SKM-1 (cell line): ENCODE data around the gene CHMP1A.
"Not testable (repeated sequence)": the region's sequence is repeated elsewhere in the genome, so short reads cannot be mapped to it uniquely, and the experiment has no call there.

Experiments used
- DNase-seq: peaks from one replicate; lab custom pipeline; 2025; ENCODE audit not compliant: unreplicated experiment; lab: John Stamatoyannopoulos, UW

The CHMP1A gene

GRCh38 chr16:89661215-89661614 lies 3.7 kb upstream of the CHMP1A start:
- no peak for DNase-seq

DNA sequence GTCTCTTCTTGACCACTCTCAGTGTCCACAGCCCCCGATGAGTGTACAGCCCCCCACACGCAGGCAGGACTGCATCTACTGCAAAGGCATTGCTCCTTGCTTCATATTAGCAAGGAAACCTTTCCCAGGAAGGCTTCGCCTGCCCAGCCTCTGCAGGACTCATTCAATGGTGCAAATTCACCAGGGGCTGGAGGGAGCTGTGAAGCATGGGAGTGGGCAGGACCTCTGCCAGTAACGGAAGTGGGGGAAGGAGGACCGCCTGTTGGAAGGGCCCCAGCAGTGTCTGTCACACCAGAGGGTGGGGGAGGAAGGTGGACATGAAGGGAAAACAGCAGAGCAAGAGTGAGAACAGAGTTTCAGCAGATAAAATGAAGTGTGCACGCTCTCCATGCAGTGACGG lies 2.6 kb upstream of the CHMP1A start:
- no peak for DNase-seq

- DNase-seq, result no peak
These were observed 842 bp upstream of the CHMP1A start for GRCh38 chr16:89658221-89658879.

- no peak for DNase-seq
These were observed 930 bp downstream of the CHMP1A start for GRCh38 chr16:89656435-89657121.

GRCh38 chr16:89655062-89655643 lies 2.4 kb downstream of the CHMP1A start:
- DNase-seq, result no peak

GRCh38 chr16:89653656-89654295 lies 3.7 kb downstream of the CHMP1A start:
- DNase-seq, result no peak

GRCh38 chr16:89651584-89651983 lies 5.9 kb downstream of the CHMP1A start:
- no peak for DNase-seq

DNA sequence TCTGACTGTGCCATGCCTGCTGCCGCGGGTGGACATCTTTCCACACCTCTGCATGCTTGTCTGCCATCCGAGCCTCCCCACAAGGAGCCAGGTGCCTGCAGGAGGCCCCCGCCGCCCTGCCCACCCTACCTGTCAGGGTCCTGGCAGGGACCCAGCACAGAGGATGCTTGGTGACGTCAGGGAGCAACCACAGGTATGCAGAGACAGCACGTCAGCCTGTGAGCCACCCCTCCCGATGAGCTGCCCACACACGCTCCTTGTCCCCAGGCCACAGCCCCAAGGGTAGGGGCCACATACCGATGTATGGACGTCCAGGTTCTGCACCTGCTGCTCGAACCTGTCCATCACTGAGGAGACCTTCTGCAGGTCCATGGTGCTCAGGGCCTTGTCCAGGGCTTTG lies 10.6 kb downstream of the CHMP1A start:
- no peak for DNase-seq

DNA sequence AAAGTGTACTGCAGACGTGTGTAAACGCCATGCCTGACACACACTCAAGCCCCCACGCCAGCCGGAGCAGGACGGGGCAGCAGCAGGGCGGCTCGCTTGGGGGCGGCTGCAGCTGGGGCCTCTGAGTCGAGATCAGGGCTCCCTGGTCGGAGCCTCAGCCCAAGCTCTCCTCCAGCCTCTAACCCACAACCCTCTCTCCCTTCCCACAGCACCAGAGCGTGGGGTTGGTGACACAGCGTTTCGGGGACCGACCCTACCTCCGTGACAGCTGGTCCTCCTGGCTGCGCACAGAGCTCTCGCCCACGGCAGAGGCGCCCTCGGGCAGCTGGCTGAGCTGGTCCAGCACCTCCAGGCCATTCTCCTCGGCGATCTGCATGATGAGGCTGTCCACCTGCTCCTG lies 11.2 kb downstream of the CHMP1A start:
- DNase-seq, result no peak

DNA sequence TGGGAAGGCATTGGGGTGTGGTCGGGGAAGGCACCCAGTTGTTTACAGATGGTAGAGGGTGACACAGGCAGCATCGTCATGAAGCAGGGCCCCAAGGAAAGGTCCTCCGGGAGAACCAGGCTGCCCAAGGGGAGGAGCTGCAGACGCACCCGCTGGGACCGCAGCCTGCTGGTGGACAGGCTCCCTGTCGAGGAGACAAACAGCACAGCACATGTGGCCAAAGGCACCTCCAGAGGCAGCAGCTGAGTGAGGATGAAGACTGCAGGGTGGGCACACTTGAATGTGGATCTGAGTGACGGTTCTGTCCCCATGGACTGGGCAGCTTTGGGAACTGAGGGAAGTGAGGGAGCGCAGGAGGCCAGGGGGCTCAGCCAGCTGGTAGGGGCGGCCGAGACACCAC lies 12.4 kb downstream of the CHMP1A start:
- no peak for DNase-seq

- DNase-seq, result no peak
These were observed 13.7 kb downstream of the CHMP1A start for GRCh38 chr16:89643769-89644300.

DNA sequence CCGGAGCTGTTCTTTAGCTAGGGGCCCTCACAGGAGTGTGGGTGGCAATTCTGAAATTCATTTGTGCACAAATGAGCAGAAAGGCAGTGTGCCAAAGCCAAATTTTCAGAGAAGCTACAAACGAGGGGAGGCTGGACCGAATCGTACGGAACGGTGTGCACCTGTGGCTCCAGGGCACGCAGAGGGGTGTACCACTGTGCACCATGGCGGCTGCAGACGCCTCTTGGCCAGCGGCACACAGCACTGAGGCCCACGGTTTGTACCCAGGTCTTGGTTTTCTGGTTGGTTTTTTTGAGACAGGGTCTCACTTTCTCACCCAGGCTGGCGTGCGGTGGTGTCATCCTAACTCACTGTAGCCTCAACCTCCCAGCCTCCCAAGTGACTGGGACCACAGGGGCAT lies 14.9 kb downstream of the CHMP1A start:
- no peak for DNase-seq

- no peak for DNase-seq
These were observed 15.9 kb downstream of the CHMP1A start for GRCh38 chr16:89641458-89642119.

GRCh38 chr16:89639385-89639784 lies 18.1 kb downstream of the CHMP1A start:
- no peak for DNase-seq

DNA sequence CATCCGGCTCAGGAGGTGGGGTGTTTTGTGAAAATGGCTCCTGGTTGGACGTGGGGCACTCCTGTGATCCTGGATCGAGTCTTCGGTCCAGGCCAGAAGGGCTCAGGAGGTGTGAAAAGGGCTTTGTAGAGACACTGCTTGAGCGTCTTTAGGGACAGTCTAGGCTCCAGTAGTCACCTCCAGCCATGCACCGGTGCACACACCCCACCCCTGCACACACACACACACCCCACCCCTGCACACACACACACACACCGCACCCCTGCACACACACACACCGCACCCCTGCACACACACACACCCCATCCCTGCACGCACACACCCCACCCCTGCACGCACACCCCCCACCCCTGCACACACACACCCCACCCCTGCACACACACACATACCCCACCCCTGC lies 19.1 kb downstream of the CHMP1A start:
- DNase-seq, result no peak

DNA sequence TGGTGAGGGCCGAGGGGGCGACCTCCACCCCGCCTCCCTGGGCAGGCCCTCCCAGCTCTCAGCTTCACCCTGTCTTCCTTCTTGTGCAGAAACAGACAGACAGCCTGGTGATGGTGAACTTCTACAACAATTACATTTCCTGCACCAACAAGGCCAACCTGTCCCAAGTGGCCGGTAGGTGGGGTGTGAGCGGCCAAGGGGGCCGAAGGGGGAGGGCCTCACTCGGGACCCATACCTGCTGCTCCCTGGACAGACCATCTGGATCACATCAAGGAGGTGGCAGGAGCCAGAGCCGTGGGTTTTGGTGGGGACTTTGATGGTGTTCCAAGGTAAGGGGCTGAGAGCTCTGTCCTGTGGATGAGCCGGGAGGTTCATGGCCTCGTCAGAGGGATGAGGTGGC lies 20.1 kb downstream of the CHMP1A start:
- DNase-seq, result no peak

- DNase-seq, result no peak
These were observed 20.8 kb downstream of the CHMP1A start for GRCh38 chr16:89636663-89637062.

DNA sequence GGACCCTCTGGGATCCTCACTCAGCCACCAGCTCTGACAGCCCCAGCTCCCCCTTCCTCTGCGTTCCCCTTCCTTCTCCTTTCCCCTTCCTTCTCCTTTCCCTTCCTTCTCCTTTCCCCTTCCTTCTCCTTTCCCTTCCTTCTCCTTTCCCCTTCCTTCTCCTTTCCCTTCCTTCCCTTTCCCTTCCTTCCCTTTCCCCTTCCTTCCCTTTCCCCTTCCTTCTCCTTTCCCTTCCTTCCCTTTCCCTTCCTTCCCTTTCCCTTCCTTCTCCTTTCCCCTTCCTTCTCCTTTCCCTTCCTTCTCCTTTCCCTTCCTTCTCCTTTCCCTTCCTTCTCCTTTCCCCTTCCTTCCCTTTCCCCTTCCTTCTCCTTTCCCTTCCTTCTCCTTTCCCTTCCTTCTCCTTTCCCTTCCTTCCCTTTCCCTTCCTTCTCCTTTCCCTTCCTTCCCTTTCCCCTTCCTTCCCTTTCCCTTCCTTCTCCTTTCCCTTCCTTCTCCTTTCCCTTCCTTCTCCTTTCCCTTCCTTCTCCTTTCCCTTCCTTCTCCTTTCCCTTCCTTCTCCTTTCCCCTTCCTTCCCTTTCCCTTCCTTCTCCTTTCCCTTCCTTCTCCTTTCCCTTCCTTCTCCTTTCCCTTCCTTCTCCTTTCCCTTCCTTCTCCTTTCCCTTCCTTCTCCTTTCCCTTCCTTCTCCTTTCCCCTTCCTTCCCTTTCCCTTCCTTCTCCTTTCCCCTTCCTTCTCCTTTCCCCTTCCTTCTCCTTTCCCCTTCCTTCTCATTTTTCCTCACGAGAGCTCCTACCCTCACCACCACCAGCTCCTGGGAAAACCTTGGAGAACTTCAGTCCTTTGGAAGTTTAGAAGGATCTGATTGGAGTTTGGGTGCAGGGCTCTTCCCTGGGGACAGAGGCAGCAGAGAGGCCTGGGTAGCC lies 22.8 kb downstream of the CHMP1A start:
- DNase-seq, result not testable (repeated sequence)

DNA sequence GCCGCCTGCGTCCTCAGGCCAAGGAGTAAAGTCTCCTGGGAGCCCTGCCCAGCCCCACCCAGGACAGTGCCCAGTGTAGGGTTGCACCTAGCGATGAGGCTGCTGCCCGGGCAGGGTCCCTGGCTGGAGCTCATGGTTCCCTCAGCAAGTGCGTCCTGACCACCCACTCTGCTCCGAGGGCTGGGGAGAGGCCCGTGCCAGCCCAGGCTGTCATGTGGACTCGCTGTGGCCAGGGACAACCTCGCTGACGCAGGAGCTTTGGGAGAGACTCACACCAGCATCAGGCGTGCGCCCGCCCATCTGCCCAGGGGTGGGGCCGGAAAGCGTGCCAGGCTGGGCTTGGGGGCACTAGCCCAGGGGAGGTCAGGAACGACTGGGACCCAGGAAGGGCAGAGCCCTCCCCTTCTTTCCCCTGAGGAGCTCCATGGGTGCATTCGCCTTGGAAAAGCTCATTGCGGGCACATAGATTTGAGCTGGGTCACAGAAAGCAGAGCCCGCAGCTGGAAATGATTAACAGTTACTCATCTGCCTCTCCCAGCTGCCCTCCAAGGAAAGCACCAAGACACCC lies 24.4 kb downstream of the CHMP1A start:
- no peak for DNase-seq
